NCI-H2029 (cell line): ENCODE data around the gene PDE4D.

Experiments
- DNase-seq: peaks from one replicate; lab custom pipeline; 2025; lab: John Stamatoyannopoulos, UW

Gene PDE4D

GRCh38 chr5:59655693-59656309 lies 237.7 kb downstream of the PDE4D start:
- no peak for DNase-seq

GRCh38 chr5:59654691-59655090 lies 238.8 kb downstream of the PDE4D start:
- DNase-seq, result no peak

GRCh38 chr5:59652449-59652848 lies 241.1 kb downstream of the PDE4D start:
- DNase-seq, result no peak

- no peak for DNase-seq
Measured at GRCh38 chr5:59648949-59649921, 244.3 kb downstream of the PDE4D start.

- no peak for DNase-seq
Measured at GRCh38 chr5:59648038-59648831, 245.3 kb downstream of the PDE4D start.

DNA sequence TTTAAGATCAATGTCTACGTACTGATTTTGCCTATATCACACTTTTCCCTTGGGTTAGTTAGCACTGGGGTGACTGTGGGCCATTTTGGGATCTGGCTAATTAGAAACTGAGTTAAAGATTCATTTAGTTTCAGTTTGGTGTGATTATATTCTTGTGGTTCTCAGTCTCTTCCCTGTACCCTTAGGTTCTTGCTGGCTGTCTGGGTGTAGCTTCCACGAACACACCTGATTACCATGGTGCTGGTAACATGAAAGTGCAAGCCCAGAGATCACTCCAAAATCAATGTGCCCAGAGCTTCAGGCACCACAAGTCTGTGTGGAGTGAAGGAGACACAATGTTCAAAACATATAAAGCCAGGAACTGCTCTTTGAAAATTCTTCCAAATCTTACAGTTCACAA lies 248.1 kb downstream of the PDE4D start:
- DNase-seq, result no peak

- DNase-seq, result no peak
Measured at GRCh38 chr5:59640411-59640810, 253.1 kb downstream of the PDE4D start.

GRCh38 chr5:59637884-59638580 lies 255.5 kb downstream of the PDE4D start:
- no peak for DNase-seq

DNA sequence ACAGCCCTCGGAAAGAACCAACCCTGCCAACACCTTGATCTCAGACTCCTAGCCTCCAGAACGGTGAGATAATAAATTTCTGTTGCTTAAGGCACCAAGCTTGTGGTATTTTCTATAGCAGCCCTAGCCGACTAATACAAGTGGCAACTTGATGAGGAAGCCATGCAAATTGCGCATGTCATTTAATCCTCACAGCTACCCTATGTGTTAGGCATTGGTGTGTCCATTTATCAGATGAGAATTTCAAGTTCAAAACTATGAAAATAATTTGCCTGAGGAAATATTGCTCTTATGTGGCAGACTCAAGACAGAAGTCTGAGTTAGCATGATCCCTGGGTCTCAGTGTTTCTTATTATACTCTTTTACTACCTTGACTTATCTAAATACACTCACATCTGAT lies 264.0 kb downstream of the PDE4D start:
- DNase-seq, result no peak

- DNase-seq, result no peak
Measured at GRCh38 chr5:59628062-59628828, 265.3 kb downstream of the PDE4D start.

DNA sequence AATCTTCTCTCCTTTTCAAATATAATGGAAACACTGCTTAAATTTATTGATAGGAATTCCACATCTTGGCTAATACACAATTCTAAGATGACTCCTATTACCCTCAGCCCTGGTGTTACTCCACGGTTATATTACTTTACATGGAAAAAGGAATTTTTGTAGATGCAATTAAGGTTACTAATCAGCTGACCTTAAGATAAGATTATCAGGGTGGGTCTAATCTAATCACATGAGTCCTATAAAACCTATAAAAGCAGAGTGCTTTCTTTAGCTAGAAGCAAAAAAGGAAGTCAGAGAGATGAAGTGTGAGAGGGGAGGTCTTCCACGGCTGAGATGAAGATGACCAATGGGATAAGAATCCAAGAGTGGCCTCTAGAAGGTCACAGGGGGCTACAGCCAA lies 268.6 kb downstream of the PDE4D start:
- no peak for DNase-seq

DNA sequence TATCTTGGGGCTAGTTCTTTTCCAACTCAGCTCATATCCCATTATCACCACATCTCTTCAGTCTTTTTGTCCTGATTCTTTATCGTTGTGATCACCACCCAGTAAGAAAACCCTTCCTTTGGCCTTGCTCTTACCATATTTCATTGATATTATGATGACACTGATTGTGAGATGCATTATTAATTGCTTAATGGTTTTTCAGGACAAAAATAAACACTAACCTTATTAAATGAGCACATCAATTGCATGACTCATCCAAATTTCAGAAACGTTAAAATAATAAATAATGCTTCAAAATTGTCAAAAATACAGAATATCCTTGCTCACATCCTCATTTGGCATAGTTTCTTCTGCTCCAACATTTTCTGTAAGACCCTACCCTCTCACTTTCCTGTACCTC lies 270.7 kb downstream of the PDE4D start:
- no peak for DNase-seq

GRCh38 chr5:59621477-59621876 lies 272.0 kb downstream of the PDE4D start:
- DNase-seq, result no peak

DNA sequence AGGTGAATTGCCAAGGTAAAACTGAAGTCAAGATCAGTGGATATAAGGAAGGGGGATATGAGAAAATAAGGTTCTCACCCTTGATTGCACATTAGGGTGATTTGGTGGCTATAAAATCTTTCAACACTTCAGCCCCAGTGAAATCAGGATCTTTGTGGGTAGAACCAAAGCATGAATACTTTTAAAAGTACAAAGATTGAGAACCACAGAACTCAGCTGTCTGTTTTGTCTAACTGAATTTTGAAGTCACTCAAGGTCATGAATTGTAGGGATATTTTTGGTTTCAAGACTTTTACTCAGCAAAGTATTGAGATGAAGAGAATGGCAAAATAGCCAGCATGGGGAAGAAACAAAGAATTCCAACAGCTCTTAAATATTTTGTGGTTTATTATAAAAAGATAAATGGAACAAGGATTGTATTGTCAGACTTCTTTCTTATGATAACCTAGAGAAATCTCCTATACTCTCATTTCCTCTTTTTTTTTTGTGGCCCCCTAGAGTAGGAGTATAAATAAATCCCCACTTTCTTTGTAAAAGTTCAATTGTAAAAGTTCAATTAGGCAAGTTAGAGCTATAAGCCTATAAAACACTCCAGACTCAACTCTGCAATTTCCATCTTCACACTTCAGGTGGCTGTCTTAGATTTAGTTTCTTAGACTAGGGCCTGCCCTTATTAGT lies 272.9 kb downstream of the PDE4D start:
- DNase-seq, result no peak

- DNase-seq, result no peak
Measured at GRCh38 chr5:59618644-59619043, 274.9 kb downstream of the PDE4D start.

DNA sequence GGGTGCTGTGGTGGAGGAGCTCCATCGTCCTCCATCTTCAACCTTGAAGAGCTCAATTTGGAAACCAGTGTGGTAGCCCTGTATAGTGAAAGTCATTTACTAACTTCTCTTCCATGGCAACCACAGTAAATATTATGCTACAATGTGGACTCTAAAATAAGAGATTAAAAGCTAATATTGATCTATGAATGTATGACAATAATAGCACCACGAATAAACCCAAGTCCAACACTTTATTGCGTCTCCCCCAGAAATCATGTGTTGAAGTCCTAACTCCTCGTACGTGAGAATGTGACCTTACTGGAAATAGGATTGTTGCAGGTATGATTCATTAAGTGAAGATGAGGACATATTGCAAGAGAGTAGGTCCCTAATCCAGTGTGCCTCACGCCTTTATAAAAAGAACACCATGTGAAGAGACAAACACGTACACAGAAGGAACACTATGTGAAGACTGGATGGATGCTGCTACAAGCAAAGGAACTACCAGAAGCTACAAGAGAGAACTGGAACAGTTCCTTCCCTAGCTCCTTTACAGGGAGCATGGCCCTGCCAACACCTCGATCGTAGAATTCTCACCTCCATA lies 276.2 kb downstream of the PDE4D start:
- DNase-seq, result no peak

DNA sequence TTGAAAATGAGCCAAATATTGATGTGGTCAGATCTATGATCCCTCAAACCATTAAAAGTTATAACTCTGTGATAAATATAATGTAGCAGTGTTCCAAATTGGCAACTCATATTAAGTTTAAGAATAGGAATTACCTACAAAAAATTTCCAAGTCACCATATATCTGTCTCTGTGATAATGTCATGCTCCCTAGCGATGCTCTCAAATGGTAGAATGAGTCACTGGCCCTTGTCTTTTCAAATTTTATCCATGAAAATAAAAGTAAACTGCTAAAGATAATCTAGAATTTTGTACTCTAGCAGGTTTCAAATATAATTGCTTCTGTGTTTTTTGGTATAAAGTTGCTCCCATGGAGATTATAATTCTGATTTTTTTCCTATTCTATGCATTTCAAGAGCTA lies 277.1 kb downstream of the PDE4D start:
- no peak for DNase-seq

DNA sequence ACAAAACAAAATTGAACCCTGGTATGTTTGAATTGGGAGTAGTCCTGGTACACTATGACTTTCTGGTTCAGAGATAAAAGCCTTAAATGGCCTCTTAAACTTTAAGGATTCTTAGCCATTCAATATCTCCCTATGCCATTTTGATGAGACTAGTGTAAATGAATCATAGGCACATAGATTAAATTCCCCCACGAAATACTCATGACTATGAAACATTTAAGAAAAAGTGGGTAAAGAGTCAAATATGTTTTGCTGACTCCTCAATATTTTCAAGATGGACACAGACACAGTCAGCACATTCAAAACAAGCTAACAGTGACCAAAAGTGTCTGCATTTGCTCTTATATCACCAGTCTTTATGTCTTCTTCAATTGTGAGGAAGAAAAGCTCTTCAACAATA lies 278.3 kb downstream of the PDE4D start:
- DNase-seq, result no peak

DNA sequence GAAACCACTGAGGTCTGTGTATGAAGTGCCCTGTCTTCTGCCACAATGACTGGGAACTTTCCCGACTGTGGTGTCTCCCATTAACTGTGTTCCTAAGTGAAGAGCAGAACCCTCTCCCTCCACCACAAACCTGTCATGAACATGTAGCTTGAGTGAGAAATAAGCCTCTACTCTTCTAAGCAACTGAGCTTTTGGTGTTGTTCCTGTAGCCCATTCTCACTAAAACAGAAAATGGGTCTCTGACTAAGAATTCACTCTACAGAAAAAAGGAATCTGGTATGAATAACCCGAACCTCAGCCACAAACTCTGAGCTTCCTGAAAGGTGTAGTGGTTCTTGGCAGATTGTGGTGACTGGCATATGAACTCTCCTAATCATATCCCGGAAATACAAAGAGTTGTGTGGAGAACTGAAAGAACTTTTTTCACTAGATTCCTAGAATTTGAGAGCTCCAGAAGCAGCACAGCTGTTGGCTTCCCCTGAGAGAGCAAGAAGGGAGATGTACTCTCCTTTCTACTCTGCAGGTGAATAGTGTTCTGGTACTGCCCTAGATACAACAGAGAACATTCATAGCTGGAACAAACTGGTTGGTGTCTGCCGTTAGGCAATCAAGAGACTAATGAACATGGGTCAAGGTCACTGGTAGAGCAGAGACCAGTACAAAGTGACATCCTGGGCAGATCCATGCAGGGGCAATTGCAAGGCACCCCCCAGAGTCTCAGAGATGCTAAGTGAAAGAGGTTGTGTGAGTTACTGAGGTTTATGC lies 283.8 kb downstream of the PDE4D start:
- DNase-seq, result no peak

DNA sequence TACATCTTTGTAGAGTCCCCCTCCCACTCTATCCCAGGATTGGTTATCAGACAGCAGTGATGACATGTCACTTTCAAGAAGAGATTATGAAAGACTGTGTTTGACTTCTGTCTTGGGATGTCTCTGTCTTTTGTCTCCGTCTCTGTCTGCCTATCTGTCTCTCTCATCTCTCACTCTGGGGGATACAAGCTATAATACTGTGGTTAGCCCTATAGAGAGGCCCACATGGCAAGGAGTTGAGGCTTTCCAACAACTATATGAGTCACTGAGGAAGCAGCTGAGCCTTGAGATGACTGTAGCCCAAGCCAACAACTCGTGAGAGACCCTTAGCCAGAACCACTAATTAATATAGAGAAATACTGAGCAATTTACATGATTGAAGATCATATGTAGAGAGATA lies 284.8 kb downstream of the PDE4D start:
- no peak for DNase-seq
